GM18907 (cell line): ENCODE data around the gene ITPR1.
A peak's percentile ranks its signal among the peaks of the same experiment; 100 is the strongest.

ENCODE experiments used
- ATAC-seq: cut with Tn5 transposase; IDR thresholded peaks from one replicate; pipeline ENCODE4 v1.9.1; 2021; ENCODE audit warnings: mild to moderate bottlenecking, moderate library complexity; ENCODE audit not compliant: unreplicated experiment

ITPR1 gene

DNA sequence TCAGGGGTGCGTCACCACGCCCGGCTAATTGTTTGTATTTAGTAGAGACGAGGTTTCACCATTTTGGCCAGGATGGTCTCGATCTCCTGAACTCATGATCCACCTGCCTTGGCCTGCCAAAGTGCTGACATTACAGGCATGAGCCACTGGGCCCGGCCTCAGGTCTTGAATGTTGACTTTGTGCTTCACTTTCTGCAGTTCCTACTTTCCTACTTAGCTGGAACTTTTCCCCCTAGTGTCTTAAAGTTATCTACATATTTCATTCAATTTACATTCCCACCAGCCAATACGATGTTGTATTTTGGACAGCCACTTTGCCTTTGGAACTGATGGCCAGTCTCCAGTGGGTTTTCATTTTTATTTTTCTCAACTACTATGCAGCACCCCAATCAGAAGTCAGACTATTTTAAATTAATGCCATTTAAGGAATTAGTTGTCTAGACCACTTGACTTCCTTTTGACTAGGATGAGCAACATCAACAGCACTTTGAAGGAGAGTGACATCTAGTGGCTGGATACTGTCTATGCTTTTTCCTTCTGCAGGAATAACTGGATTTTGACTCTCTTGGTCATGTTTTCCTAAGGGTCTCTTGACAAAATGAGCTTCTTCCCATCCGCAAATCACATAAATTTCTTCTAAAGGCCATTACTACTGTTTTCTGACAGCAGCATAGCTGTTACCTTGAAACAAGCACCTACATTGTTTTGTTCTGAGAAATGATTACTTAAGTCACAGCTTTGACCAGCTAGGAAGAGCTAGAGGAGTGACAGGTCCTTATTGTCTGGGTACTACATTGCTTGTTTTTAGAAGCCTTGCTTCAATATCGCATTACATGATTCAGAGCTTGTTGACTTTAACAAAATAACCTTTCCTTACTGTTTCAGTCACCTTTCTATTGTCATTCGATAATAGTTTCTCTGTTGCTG, 140.2 kb downstream of the ITPR1 start:
- peak; percentile 80 for ATAC-seq

DNA sequence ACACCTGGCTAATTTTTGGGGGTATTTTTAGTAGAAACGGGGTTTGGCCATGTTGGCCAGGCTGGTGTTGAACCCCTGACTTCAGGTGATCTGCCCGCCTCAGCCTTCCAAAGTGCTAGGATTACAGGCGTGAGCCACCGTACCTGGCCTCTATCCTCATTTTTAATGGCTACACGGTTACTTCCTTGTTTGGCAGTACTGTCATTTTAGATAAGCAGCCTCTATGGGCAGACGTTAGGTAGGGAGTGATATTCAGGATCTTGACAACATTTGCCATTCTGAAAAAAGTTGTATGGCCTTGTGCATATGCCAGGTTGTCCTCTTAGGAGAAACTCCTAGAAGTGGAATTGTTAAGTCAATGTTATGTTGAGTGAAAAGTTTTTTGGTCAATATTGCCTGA, 141.7 kb downstream of the ITPR1 start:
- ATAC-seq = no peak

GRCh38 chr3:4637265-4637664, 144.1 kb downstream of the ITPR1 start:
- ATAC-seq = no peak

DNA sequence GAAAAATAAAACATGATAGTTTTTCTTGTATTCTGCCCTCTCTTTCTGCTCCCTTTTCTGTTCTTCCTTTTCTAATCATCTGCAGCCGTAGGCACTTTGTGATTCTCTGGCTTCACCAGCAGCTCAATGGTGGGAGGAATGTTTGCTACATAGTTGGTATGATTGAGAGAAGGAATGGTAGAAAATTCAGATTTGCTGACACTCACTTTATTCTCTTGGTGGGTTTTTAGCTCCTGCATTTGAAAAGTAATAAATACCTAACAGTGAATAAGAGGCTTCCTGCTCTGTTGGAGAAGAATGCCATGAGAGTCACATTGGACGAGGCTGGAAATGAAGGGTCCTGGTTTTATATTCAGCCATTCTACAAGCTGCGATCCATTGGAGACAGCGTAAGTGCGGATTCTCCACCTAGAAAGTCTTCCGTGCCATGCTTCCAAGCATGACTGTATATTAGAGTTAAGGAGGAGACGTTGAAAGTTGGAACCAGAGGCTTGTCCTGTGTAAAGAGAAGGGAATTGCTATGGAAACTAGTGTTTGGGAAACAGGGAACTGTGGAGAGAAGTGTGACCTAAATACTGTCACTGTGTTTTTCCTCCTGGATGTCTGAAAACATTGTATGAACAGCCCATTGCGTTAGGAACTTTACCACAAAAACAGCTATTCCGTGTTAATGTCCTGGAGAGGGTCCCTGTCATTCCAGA, 148.9 kb downstream of the ITPR1 start:
- ATAC-seq = no peak

GRCh38 chr3:4642611-4643010, 149.5 kb downstream of the ITPR1 start:
- ATAC-seq = no peak

- no peak for ATAC-seq
These were observed 150.9 kb downstream of the ITPR1 start for GRCh38 chr3:4643904-4644547.

GRCh38 chr3:4644951-4645350, 151.8 kb downstream of the ITPR1 start:
- no peak for ATAC-seq

DNA sequence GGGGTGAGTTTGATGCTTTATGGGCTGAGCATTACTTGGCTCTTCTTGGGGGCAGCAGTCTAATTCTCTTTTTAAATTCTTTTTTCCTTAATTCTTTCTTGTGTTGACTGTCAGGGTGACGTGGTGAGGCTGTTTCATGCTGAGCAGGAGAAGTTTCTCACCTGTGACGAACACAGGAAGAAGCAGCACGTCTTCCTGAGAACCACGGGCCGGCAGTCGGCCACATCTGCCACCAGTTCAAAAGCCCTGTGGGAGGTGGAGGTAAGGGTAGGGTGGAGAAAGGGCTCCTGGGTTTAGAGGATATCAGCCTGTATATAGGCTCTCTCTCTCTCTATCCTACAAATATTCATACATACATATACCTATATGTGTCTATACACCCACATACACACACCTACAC, 152.3 kb downstream of the ITPR1 start:
- ATAC-seq = no peak

DNA sequence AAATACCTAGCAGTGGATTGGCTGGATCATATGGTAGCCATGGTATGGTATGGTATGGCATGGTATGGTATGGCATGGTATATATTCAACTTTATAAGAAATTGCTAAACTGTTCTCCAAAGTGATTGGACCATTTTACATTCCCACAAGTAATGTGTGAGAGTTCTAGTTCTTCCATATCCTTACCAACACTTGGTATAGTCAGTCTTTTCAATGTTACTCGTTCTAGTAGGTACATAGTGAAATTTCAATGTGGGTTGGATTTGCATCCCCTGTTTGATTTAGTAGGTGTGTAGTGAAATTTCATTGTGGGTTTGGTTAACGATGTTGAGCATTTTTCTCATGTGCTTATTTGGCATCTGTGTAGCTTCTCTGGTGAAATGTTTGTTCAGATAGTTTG, 154.3 kb downstream of the ITPR1 start:
- ATAC-seq = no peak

DNA sequence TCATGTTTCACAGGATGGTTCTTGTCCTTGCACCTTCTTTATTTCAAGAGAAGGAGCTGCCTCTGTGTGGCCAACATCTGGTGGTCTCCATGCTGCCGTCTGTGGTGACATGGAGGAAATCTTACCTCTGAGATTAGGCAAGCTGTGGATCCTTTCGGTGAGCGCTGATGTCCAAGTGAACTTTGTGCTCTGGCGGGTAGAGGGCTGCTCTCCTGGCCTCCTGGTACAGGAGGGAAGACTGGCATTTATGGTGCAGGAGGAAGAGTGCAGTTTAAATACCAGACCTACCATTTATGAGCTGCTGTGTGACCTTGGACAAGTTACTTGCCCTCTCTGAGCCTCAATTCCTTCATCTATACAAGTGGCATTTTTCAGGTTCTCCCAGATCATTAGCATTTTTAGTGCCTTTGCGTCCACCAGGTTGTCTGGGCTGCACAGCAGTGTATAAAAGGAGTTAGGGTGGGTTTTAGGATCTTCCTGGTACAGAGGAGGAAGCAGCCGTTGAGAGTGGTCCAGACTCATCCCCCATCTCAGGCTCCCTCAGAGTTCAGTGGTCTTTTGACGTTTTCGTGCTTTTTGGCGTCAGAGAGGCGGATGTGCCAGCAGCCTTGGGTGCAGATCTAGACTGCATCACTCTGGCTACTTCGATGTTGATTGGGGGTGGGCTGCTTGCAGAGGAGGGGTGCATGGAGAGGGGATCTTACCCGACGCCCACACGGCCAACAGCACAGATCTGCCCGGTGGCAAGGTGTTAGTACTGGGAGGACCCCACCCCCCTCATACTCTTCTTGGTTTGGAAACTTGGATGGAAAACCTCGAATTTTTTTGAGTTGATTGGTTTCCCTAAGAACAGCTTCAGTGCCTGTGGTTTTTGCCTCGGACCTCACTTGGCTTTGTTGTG, 162.2 kb downstream of the ITPR1 start:
- ATAC-seq = no peak

DNA sequence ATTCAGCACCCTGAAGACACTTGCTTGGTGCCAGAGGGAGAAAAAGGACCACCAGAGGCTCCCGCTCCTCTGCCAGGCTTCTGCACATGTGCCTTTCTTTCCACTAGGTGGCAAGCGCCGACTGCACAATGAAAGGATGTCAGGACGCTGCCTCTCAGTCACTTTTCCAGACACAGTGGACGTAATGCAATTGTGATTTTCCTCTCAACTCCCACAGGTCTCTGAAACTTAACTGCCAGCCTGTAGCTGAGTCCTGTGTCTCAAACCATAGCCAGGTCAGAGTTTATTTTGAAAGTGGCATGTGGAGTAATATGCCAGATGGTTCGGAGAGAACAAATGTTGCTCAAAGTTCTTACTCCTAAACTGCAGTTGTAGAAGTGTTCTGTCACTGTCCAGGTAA, 162.9 kb downstream of the ITPR1 start:
- no peak for ATAC-seq

DNA sequence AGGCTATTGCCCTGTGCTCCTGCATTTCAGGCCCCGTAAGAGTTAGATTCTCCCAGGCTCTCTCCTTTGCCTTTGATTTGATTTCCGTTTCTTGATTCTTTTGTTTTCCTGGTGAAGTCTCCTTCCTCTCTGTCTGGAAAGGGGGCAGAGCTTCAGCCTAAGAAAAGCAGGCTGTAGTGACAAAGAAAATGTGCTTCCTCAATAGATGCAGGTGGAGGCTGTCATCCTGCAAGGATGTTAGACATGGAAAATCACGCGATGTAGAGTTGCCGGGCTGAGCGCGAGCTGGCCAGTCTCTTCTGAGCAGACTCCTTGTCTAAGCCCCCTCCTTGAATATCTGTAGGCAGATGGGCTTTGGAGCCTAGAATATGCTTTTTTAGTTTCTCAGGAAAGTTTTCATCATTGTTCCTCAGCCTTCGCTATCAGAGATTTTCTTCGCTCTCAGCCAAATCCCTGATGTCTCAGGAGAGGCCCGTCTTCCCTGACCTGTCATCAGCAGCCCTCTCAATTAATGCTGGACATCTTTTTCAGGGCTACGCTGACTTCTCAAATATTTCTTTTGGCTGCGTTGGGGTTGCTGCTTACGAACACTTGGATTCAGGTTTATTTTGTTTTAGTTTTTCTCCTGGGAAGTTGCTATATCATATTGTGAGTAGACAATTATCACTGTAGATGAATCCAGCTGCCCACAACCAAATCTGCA, 163.6 kb downstream of the ITPR1 start:
- no peak for ATAC-seq

DNA sequence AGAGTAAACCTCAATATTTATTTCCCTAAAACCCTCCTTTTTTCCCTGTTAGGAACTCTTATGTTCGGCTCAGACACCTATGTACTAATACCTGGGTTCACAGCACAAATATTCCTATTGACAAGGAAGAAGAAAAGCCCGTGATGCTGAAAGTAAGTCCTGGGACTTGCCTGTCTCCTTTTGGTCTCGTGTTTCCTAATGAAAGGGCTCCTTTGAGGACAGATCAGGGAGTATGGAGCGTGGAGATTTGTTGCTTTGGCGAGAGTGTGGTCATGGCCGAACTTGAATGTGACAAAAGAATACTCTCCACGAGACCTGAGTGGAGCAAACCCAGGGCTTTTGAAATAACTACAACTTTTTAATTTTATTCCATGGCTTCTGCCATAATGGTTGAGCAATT, 167.8 kb downstream of the ITPR1 start:
- no peak for ATAC-seq

DNA sequence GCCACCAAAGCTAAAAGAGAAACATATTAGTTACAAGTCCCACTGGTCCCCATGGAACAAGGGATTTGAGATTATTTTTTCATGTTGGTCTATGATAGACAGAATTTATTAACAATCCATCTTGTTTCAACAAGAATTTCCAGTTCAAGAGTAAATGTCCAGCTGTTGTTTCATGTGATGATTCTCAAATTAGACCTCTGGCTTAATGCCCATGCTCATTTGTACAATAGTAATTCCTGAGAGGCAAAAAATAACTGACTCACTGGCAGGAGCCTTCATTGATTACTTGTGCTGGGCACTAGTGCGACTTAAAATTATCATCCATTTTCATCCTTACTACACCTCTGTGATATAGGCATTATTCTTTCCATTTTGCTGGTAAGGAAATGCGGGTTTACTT, 171.3 kb downstream of the ITPR1 start:
- ATAC-seq = no peak

GRCh38 chr3:4665197-4665596, 172.0 kb downstream of the ITPR1 start:
- no peak for ATAC-seq

GRCh38 chr3:4666071-4666470, 172.9 kb downstream of the ITPR1 start:
- no peak for ATAC-seq

- no peak for ATAC-seq
These were observed 177.2 kb downstream of the ITPR1 start for GRCh38 chr3:4670352-4670751.

DNA sequence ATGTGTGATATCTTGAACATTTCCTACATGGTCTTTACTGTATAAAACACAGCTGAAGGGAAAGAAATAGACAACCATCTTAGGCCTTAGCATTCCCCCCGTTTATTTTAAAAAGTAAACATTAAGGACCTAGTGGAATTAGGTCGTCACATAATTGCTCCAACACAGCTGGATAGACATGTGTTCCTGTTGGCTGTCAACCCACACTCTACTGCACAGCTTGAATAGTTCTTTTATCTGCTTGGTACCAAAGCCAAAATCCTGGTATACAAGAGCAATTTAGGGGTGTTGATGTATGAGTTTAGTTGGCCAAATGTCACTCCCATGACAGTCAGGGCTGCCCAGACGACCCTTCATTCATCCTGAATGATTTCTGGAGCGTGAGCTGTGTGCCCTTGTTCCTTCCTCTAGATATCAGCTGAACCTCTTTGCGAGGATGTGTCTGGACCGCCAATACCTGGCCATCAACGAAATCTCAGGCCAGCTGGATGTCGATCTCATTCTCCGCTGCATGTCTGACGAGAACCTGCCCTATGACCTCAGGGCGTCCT, 179.7 kb downstream of the ITPR1 start:
- ATAC-seq = no peak

DNA sequence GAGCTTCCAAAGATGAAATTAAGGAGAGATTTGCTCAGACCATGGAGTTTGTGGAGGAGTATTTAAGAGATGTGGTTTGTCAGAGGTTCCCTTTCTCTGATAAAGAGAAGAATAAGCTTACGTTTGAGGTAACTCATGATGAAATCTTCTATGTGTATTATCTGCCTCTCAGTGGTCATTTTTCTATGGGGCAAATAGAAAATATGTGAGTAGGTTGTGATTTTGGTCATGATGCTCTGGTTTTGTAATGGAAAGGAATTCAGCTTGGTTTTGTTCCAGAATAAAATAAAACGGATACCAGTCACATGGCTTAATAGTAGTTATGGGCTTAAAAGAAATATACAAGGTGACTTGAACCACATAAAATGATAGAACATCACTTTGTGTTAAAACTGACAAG, 181.1 kb downstream of the ITPR1 start:
- no peak for ATAC-seq

- ATAC-seq = no peak
These were observed 182.6 kb downstream of the ITPR1 start for GRCh38 chr3:4675704-4676103.
